GM19043 (cell line): ENCODE results near the gene ILF3.
"Not testable (repeated sequence)": the region's sequence is repeated elsewhere in the genome, so short reads cannot be mapped to it uniquely, and the experiment has no call there.

Source experiments
- ATAC-seq: cut with Tn5 transposase; IDR thresholded peaks from one replicate; pipeline ENCODE4 v1.9.1; 2021; ENCODE audit warnings: low read depth; ENCODE audit not compliant: unreplicated experiment

Gene ILF3

GRCh38 chr19:10671922-10672321 is 17.8 kb downstream of the ILF3 start:
- not testable (repeated sequence) for ATAC-seq

- not testable (repeated sequence) for ATAC-seq
Measured at GRCh38 chr19:10675214-10675613, 21.1 kb downstream of the ILF3 start.

- no peak for ATAC-seq
Measured at GRCh38 chr19:10677751-10678150, 23.6 kb downstream of the ILF3 start.

- no peak for ATAC-seq
Measured at GRCh38 chr19:10678813-10679212, 24.7 kb downstream of the ILF3 start.

- ATAC-seq = no peak
Measured at GRCh38 chr19:10679743-10680142, 25.6 kb downstream of the ILF3 start.

GRCh38 chr19:10680545-10681135 is 26.5 kb downstream of the ILF3 start:
- no peak for ATAC-seq

- no peak for ATAC-seq
Measured at GRCh38 chr19:10681658-10682057, 27.5 kb downstream of the ILF3 start.

GRCh38 chr19:10682397-10683063 is 28.4 kb downstream of the ILF3 start:
- no peak for ATAC-seq

- ATAC-seq = no peak
Measured at GRCh38 chr19:10683064-10683426, 28.9 kb downstream of the ILF3 start.

- ATAC-seq = no peak
Measured at GRCh38 chr19:10683582-10683981, 29.4 kb downstream of the ILF3 start.

- no peak for ATAC-seq
Measured at GRCh38 chr19:10685210-10685609, 31.1 kb downstream of the ILF3 start.

GRCh38 chr19:10686193-10686592 is 32.0 kb downstream of the ILF3 start:
- no peak for ATAC-seq

GRCh38 chr19:10686661-10687517 is 32.7 kb downstream of the ILF3 start:
- no peak for ATAC-seq

GRCh38 chr19:10687518-10688288 is 33.6 kb downstream of the ILF3 start:
- no peak for ATAC-seq

GRCh38 chr19:10688545-10689280 is 34.6 kb downstream of the ILF3 start:
- ATAC-seq = no peak

- ATAC-seq = no peak
Measured at GRCh38 chr19:10690341-10690781, 36.2 kb downstream of the ILF3 start.

- ATAC-seq = no peak
Measured at GRCh38 chr19:10691178-10691881, 37.2 kb downstream of the ILF3 start.

GRCh38 chr19:10691883-10692282 is 37.7 kb downstream of the ILF3 start:
- ATAC-seq = no peak

GRCh38 chr19:10692673-10693264 is 38.6 kb downstream of the ILF3 start:
- no peak for ATAC-seq
